ENCODE measurements around the gene CCN5. TPM values are rescaled to one million over a fixed set of nuclear protein-coding genes. Genes with fewer than 3 reads are reported as not detected.

Gene CCN5
- total and polyA plus RNA-seq, 9 donors: 0.07 to 0.32 (median 0.14) TPM; not detected in 1

DNA sequence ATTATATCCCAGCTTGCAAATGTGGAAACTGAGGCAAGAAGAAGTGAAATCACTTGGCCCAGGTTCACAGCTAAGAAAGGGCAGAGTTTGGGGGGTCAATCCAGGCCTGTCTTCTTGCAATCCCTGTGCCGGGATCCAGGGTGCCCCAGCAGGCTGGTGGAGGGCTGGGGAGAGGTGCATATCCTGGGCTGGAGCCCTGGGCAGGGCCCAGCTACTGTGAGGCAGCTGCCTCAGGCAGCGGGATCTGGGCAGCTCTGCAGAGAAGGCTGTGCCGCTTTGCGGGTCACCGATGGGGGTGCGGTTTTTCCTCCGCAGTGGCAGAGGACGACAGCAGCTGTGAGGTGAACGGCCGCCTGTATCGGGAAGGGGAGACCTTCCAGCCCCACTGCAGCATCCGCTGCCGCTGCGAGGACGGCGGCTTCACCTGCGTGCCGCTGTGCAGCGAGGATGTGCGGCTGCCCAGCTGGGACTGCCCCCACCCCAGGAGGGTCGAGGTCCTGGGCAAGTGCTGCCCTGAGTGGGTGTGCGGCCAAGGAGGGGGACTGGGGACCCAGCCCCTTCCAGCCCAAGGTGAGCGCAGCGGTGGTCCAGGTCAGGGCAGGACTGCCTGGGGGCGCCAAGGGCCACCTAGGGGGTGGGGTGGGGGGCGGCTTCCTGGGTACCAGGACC, 9.4 kb downstream of the CCN5 start:
- Histone ChIP-seq H3K9me3 (replicated peaks; ENCODE audit: control insufficient read depth, low read depth, low read length) (no peaks in the 10 kb centered on the region), H3K36me3 (ENCODE audit: control insufficient read depth, insufficient read depth, low read length) (no peaks in the 10 kb centered on the region), H3K4me1 (ENCODE audit: control insufficient read depth, insufficient read depth, low read length) (peaks cover 12% of the 10 kb centered on the region), H3K27ac (ENCODE audit: low read length) (no peak overlapping the region), H3K4me3 (ENCODE audit: low read length) (no peak overlapping the region), H3K27me3 (ENCODE audit: control insufficient read depth, insufficient read depth, low read length) (peaks cover 14% of the 10 kb centered on the region)
- DNase-seq: no peak
- 35% methylated on average over 23 of the region's 26 CpGs for WGBS (ENCODE audit: insufficient coverage)

DNA sequence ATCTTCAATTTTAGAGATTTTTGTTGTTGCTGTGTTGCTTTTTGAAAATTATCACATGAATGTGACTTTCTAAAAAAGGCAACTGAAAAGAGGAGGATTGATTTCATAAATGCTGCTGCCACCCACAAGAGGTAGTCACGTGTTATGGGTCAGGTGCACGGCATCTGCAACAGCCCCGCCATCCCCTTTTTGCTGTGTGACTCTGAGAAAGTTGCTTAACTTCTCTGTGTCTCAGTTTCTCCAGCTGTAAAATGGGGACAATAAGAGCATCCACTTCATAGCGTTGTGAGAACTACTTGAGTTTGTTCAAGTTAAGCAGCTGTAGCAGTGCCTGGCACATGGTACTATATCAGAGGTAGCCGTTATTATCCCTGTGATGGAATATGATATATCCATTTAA, 10.7 kb downstream of the CCN5 start:
- H3K4me3 ChIP-seq (ENCODE audit: low read length): no peak overlapping the region
- peaks cover 14% of the 10 kb centered on the region for H3K27me3 ChIP-seq (ENCODE audit: control insufficient read depth, insufficient read depth, low read length)
- H3K9me3 ChIP-seq (replicated peaks; ENCODE audit: control insufficient read depth, low read depth, low read length): no peaks in the 10 kb centered on the region
- no peak for DNase-seq
- H3K4me1 ChIP-seq (ENCODE audit: control insufficient read depth, insufficient read depth, low read length): peaks cover 15% of the 10 kb centered on the region
- no peaks in the 10 kb centered on the region for H3K36me3 ChIP-seq (ENCODE audit: control insufficient read depth, insufficient read depth, low read length)
- 65% methylated on average over 2 of the region's 5 CpGs for WGBS (ENCODE audit: insufficient coverage)
- H3K27ac ChIP-seq (ENCODE audit: low read length): no peak overlapping the region

DNA sequence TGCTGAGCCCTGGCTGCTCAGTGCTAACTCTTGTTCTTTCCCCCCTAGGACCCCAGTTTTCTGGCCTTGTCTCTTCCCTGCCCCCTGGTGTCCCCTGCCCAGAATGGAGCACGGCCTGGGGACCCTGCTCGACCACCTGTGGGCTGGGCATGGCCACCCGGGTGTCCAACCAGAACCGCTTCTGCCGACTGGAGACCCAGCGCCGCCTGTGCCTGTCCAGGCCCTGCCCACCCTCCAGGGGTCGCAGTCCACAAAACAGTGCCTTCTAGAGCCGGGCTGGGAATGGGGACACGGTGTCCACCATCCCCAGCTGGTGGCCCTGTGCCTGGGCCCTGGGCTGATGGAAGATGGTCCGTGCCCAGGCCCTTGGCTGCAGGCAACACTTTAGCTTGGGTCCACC, 11.9 kb downstream of the CCN5 start:
- no peak overlapping the region for H3K4me3 ChIP-seq (ENCODE audit: low read length)
- H3K4me1 ChIP-seq (ENCODE audit: control insufficient read depth, insufficient read depth, low read length): peaks cover 21% of the 10 kb centered on the region
- no peak for DNase-seq
- no peaks in the 10 kb centered on the region for H3K36me3 ChIP-seq (ENCODE audit: control insufficient read depth, insufficient read depth, low read length)
- no peak overlapping the region for H3K27ac ChIP-seq (ENCODE audit: low read length)
- peaks cover 14% of the 10 kb centered on the region for H3K27me3 ChIP-seq (ENCODE audit: control insufficient read depth, insufficient read depth, low read length)
- WGBS (ENCODE audit: insufficient coverage): 78% methylated on average over 11 of the region's 11 CpGs
- H3K9me3 ChIP-seq (replicated peaks; ENCODE audit: control insufficient read depth, low read depth, low read length): no peaks in the 10 kb centered on the region

GRCh38 chr20:44727651-44728050, 12.5 kb downstream of the CCN5 start:
- Histone ChIP-seq H3K27ac (ENCODE audit: low read length) (no peak overlapping the region), H3K4me1 (ENCODE audit: control insufficient read depth, insufficient read depth, low read length) (peaks cover 21% of the 10 kb centered on the region), H3K27me3 (ENCODE audit: control insufficient read depth, insufficient read depth, low read length) (peaks cover 14% of the 10 kb centered on the region), H3K4me3 (ENCODE audit: low read length) (no peak overlapping the region), H3K36me3 (ENCODE audit: control insufficient read depth, insufficient read depth, low read length) (no peaks in the 10 kb centered on the region), H3K9me3 (replicated peaks; ENCODE audit: control insufficient read depth, low read depth, low read length) (no peaks in the 10 kb centered on the region)
- WGBS (ENCODE audit: insufficient coverage): no CpG with 5 or more reads among the region's 2 CpGs
- no peak for DNase-seq

GRCh38 chr20:44728801-44729443, 13.8 kb downstream of the CCN5 start:
- Histone ChIP-seq H3K27ac (ENCODE audit: low read length) (no peak overlapping the region), H3K4me3 (ENCODE audit: low read length) (no peak overlapping the region), H3K4me1 (ENCODE audit: control insufficient read depth, insufficient read depth, low read length) (peaks cover 21% of the 10 kb centered on the region), H3K36me3 (ENCODE audit: control insufficient read depth, insufficient read depth, low read length) (no peaks in the 10 kb centered on the region), H3K27me3 (ENCODE audit: control insufficient read depth, insufficient read depth, low read length) (peaks cover 12% of the 10 kb centered on the region), H3K9me3 (replicated peaks; ENCODE audit: control insufficient read depth, low read depth, low read length) (no peaks in the 10 kb centered on the region)
- DNase-seq: peak; percentile 64
- 17% methylated on average over 7 of the region's 9 CpGs for WGBS (ENCODE audit: insufficient coverage)

DNA sequence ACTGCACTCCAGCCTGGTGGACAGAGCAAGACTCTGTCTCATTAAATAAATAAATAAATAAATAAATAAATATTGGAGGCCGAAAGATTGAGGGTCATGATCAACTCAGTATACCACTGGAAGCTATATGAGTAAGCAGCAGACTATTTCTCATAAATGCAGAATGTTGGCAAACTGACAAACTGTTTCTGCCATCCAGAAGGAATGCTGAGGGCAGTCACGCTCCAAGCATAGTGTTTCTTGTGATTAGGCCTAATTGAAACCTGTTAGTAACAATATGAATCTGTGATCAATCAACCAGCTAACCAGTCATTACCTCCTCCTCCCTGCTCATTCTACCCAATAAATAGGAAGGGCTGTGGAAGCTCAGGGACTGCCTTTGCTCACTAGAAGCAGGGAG, 15.3 kb downstream of the CCN5 start:
- Histone ChIP-seq H3K27ac (ENCODE audit: low read length) (no peak overlapping the region), H3K4me3 (ENCODE audit: low read length) (no peak overlapping the region), H3K4me1 (ENCODE audit: control insufficient read depth, insufficient read depth, low read length) (peaks cover 21% of the 10 kb centered on the region), H3K27me3 (ENCODE audit: control insufficient read depth, insufficient read depth, low read length) (peaks cover 6% of the 10 kb centered on the region), H3K36me3 (ENCODE audit: control insufficient read depth, insufficient read depth, low read length) (no peaks in the 10 kb centered on the region), H3K9me3 (replicated peaks; ENCODE audit: control insufficient read depth, low read depth, low read length) (no peaks in the 10 kb centered on the region)
- no CpG with 5 or more reads among the region's 2 CpGs for WGBS (ENCODE audit: insufficient coverage)
- DNase-seq: peak; percentile 36

GRCh38 chr20:44731657-44732056, 16.5 kb downstream of the CCN5 start:
- peaks cover 21% of the 10 kb centered on the region for H3K4me1 ChIP-seq (ENCODE audit: control insufficient read depth, insufficient read depth, low read length)
- peaks cover 3% of the 10 kb centered on the region for H3K27me3 ChIP-seq (ENCODE audit: control insufficient read depth, insufficient read depth, low read length)
- no peaks in the 10 kb centered on the region for H3K36me3 ChIP-seq (ENCODE audit: control insufficient read depth, insufficient read depth, low read length)
- H3K4me3 ChIP-seq (ENCODE audit: low read length): no peak overlapping the region
- no peak overlapping the region for H3K27ac ChIP-seq (ENCODE audit: low read length)
- no peak for DNase-seq
- H3K9me3 ChIP-seq (replicated peaks; ENCODE audit: control insufficient read depth, low read depth, low read length): no peaks in the 10 kb centered on the region
- 70% methylated on average over 7 of the region's 8 CpGs for WGBS (ENCODE audit: insufficient coverage)

DNA sequence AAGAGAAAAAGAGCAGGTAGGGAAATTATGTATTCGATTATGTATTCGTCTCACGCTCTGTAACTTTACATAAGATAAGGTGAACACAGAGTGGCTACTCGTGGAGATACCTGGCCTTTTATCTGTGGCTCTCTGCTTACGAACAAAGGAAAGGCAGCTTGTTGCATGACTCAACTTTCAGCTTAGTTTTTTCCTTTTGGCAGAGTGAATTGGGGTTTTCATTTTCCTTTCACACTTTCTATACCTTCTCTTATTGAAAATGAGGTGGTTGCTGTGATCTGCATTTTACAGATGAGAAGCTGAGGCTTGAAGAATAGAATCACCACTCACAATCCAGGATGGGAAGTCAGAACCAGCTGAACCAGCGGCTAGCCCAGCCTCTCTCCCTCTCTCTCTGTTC, 17.2 kb downstream of the CCN5 start:
- H3K36me3 ChIP-seq (ENCODE audit: control insufficient read depth, insufficient read depth, low read length): no peaks in the 10 kb centered on the region
- peaks cover 21% of the 10 kb centered on the region for H3K4me1 ChIP-seq (ENCODE audit: control insufficient read depth, insufficient read depth, low read length)
- WGBS (ENCODE audit: insufficient coverage): 63% methylated on average over 4 of the region's 6 CpGs
- H3K9me3 ChIP-seq (replicated peaks; ENCODE audit: control insufficient read depth, low read depth, low read length): no peaks in the 10 kb centered on the region
- H3K27me3 ChIP-seq (ENCODE audit: control insufficient read depth, insufficient read depth, low read length): peaks cover 3% of the 10 kb centered on the region
- no peak for DNase-seq
- no peak overlapping the region for H3K27ac ChIP-seq (ENCODE audit: low read length)
- no peak overlapping the region for H3K4me3 ChIP-seq (ENCODE audit: low read length)

- peaks cover 19% of the 10 kb centered on the region for H3K4me1 ChIP-seq (ENCODE audit: control insufficient read depth, insufficient read depth, low read length)
- no peak overlapping the region for H3K4me3 ChIP-seq (ENCODE audit: low read length)
- H3K9me3 ChIP-seq (replicated peaks; ENCODE audit: control insufficient read depth, low read depth, low read length): no peaks in the 10 kb centered on the region
- peaks cover 3% of the 10 kb centered on the region for H3K27me3 ChIP-seq (ENCODE audit: control insufficient read depth, insufficient read depth, low read length)
- H3K27ac ChIP-seq (ENCODE audit: low read length): no peak overlapping the region
- 34% methylated on average over 5 of the region's 7 CpGs for WGBS (ENCODE audit: insufficient coverage)
- DNase-seq: peak; percentile 77
- H3K36me3 ChIP-seq (ENCODE audit: control insufficient read depth, insufficient read depth, low read length): no peaks in the 10 kb centered on the region
Measured at GRCh38 chr20:44733341-44734069, 18.3 kb downstream of the CCN5 start.

GRCh38 chr20:44734938-44735337, 19.8 kb downstream of the CCN5 start:
- Histone ChIP-seq H3K27ac (ENCODE audit: low read length) (no peak overlapping the region), H3K4me1 (ENCODE audit: control insufficient read depth, insufficient read depth, low read length) (peaks cover 15% of the 10 kb centered on the region), H3K9me3 (replicated peaks; ENCODE audit: control insufficient read depth, low read depth, low read length) (no peaks in the 10 kb centered on the region), H3K27me3 (ENCODE audit: control insufficient read depth, insufficient read depth, low read length) (no peaks in the 10 kb centered on the region), H3K4me3 (ENCODE audit: low read length) (no peak overlapping the region), H3K36me3 (ENCODE audit: control insufficient read depth, insufficient read depth, low read length) (no peaks in the 10 kb centered on the region)
- DNase-seq: no peak
- 20% methylated on average over 1 of the region's 3 CpGs for whole genome bisulfite sequencing (ENCODE audit: insufficient coverage)
